K562 (cell line): ENCODE results near the gene FGGY. TPM values are rescaled to one million over a fixed set of nuclear protein-coding genes. Genes with fewer than 3 reads are reported as not detected.

Experiments used
- KLF16 ChIP-seq: IDR thresholded peaks from 2 replicates; pipeline ENCODE4 v1.6.1; 2016; ENCODE audit warnings: antibody characterized with exemption
- SMARCA4 ChIP-seq: fragments of 450-650 bp; IDR thresholded peaks from 2 replicates; pipeline ENCODE4 v1.6.1; 2016
- WHSC1 ChIP-seq: IDR thresholded peaks from one replicate; pipeline ENCODE4 v1.6.1; 2012; ENCODE audit warnings: low read length, control low read depth, inconsistent platforms
- polyA plus RNA-seq, 8 experiments: library from polyadenylated mRNA; depleted of rRNA in 4 of 8; stranded (reverse) in 5 of 8; unstranded in 3 of 8; fragments of >200 nt; fragmentation: Nextera tagmentation in 2 of 8; fragmentation: Illumina TruSeq in 1 of 8; extraction: Ambion mirVana in 2 of 8; extraction: Trizol in 1 of 8; gene quantifications; 2 replicates each; pipeline versions ENCODE4 v1.2.1 to v1.2.3, GENCODE V29; 2011 to 2014; ENCODE audit warnings: inconsistent platforms in 1 of 8, missing spikeins in 1 of 8
- total RNA-seq, 7 experiments: library from RNA; depleted of rRNA in 6 of 7; stranded (reverse); fragments of >200 nt in 6 of 7; fragmentation: Illumina TruSeq in 2 of 7; extraction: Trizol in 2 of 7; gene quantifications; 2 replicates each; pipeline versions ENCODE4 v1.2.1 to v1.2.3, GENCODE V29; 2011 to 2021; ENCODE audit warnings: low replicate concordance in 1 of 7
- TF ChIP-seq, protein P1 (sequence below), 2 experiments: fragments of 450-650 bp; IDR thresholded peaks; 2 replicates each; pipeline ENCODE4 v1.6.1; 2018; ENCODE audit warnings: mild to moderate bottlenecking in 2 of 2, low read depth in 1 of 2; ENCODE audit not compliant: partially characterized antibody in 2 of 2
- TF ChIP-seq, protein P2 (sequence below), 2 experiments: fragments of 450-650 bp in 1 of 2; sonication (generic) in 1 of 2; formaldehyde crosslinking in 1 of 2; IDR thresholded peaks; 2 replicates each; pipeline versions ENCODE4 v1.7.1 to v1.9.0; 2016 to 2022; ENCODE audit warnings: inconsistent platforms in 1 of 2, mild to moderate bottlenecking in 1 of 2, missing genetic modification reagents in 1 of 2

The FGGY gene
- total and polyA plus RNA-seq, 9 of the 15 experiments (the other 6 are each of a cell fraction or from before 2014, with no cell fraction given) = 9.7 to 19.2 (median 12.6) TPM

DNA sequence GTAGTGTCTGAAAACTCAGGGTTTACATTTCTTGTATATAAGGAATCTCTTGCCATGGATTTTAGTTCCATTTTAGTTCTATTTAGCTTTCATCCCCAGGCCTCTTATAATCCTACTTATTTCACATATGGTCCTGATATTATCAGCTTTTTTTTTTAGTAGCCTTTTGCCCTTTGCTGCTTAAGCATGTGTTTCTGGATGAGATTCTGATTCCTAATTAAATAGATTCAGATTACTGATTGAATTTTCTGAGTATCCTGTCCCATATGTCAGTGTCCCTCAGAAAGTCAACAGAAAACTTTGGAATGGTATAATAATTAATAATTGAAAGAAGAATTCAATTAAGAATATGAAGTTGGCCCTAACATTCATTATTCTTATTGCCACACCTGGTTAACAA lies 383.1 kb downstream of the FGGY start (continued):
- TF ChIP-seq, protein P1, sequence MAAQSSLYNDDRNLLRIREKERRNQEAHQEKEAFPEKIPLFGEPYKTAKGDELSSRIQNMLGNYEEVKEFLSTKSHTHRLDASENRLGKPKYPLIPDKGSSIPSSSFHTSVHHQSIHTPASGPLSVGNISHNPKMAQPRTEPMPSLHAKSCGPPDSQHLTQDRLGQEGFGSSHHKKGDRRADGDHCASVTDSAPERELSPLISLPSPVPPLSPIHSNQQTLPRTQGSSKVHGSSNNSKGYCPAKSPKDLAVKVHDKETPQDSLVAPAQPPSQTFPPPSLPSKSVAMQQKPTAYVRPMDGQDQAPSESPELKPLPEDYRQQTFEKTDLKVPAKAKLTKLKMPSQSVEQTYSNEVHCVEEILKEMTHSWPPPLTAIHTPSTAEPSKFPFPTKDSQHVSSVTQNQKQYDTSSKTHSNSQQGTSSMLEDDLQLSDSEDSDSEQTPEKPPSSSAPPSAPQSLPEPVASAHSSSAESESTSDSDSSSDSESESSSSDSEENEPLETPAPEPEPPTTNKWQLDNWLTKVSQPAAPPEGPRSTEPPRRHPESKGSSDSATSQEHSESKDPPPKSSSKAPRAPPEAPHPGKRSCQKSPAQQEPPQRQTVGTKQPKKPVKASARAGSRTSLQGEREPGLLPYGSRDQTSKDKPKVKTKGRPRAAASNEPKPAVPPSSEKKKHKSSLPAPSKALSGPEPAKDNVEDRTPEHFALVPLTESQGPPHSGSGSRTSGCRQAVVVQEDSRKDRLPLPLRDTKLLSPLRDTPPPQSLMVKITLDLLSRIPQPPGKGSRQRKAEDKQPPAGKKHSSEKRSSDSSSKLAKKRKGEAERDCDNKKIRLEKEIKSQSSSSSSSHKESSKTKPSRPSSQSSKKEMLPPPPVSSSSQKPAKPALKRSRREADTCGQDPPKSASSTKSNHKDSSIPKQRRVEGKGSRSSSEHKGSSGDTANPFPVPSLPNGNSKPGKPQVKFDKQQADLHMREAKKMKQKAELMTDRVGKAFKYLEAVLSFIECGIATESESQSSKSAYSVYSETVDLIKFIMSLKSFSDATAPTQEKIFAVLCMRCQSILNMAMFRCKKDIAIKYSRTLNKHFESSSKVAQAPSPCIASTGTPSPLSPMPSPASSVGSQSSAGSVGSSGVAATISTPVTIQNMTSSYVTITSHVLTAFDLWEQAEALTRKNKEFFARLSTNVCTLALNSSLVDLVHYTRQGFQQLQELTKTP (IDR thresholded peaks at IDR 0.05; ENCODE audit: low read depth in 1 of 2, partially characterized antibody in 2 of 2) = no peak
- TF ChIP-seq SMARCA4 (no peak), WHSC1 (no peak), KLF16 (no peak)
- TF ChIP-seq, protein P2, sequence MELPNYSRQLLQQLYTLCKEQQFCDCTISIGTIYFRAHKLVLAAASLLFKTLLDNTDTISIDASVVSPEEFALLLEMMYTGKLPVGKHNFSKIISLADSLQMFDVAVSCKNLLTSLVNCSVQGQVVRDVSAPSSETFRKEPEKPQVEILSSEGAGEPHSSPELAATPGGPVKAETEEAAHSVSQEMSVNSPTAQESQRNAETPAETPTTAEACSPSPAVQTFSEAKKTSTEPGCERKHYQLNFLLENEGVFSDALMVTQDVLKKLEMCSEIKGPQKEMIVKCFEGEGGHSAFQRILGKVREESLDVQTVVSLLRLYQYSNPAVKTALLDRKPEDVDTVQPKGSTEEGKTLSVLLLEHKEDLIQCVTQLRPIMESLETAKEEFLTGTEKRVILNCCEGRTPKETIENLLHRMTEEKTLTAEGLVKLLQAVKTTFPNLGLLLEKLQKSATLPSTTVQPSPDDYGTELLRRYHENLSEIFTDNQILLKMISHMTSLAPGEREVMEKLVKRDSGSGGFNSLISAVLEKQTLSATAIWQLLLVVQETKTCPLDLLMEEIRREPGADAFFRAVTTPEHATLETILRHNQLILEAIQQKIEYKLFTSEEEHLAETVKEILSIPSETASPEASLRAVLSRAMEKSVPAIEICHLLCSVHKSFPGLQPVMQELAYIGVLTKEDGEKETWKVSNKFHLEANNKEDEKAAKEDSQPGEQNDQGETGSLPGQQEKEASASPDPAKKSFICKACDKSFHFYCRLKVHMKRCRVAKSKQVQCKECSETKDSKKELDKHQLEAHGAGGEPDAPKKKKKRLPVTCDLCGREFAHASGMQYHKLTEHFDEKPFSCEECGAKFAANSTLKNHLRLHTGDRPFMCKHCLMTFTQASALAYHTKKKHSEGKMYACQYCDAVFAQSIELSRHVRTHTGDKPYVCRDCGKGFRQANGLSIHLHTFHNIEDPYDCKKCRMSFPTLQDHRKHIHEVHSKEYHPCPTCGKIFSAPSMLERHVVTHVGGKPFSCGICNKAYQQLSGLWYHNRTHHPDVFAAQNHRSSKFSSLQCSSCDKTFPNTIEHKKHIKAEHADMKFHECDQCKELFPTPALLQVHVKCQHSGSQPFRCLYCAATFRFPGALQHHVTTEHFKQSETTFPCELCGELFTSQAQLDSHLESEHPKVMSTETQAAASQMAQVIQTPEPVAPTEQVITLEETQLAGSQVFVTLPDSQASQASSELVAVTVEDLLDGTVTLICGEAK (IDR thresholded peaks at IDR 0.05) = no peak
- TF ChIP-seq, protein P2 (CRISPR knock-in tag; IDR thresholded peaks at IDR 0.05) = no peak
